ENCODE results near the gene MISP. TPM values are rescaled to one million over a fixed set of nuclear protein-coding genes. Genes with fewer than 3 reads are reported as not detected.

The MISP gene
- total RNA-seq, 1 experiment from 2014 or later, result 5.8 TPM

DNA sequence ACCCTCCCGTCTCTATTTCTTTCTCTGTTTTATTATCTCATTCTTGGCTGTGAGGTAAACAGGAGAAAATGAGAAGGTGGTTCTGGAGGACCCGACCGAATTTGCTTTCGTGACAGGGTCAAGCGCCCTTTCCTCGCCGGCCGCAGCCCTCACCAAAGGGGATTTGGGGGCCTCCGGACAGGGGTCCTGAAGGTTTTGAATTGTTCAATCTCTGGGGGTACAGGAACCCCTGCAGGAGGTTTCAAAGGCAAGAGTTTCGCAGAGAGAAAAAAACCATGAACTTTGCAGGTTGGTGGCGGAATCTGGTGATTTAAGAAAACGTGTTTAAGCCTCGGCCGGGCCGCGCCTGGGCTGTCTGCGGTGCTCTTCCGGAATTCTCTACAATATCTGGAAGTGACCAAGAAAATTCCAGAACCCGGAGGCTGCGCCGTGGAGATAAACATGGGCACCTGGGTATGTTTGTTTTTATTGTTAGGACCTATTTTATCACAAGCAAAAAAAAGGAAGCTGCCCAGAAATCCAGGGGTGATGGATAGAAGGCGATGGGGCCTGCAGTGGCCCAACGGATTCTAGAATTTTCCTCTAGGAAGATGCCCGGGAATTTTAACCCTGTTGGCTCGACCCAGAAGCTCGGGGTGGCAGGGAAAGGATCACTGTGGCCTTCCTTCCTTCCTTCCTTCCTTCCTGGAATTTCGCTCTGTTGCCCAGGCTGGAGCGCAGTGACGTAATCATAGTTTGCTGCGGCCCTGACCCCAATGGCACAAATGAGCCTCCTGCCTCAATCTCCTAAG is 32.2 kb downstream of the MISP start:
- CTCF ChIA-PET, result no interaction called here
- intact Hi-C loops (cut with micrococcal nuclease; ENCODE audit: unreplicated experiment) (no loop called here), in situ Hi-C loops (cut with HindIII; ENCODE audit: low pct_unique_long_range_greater_than_20kb, low sequenced_read_pairs) (no loop called here)
- TSS peak; percentile 93 for BruUV-seq (replicated peaks)
- ATAC-seq (peak; percentile 24; the same call in 1 of the 2 replicates), DNase-seq (ENCODE audit: low read depth, low spot score) (no peak)
- H3K9me3 ChIP-seq (ENCODE audit: control insufficient read depth, insufficient read depth, low read depth, low read length), result no peaks in the 10 kb centered on the region
- TF ChIP-seq SIN3A (IDR thresholded peaks at IDR 0.05; ENCODE audit: borderline replicate concordance, insufficient read depth, low read depth, low read length), result no peak
- peak; percentile 27; the same call in 1 of the 2 replicates for TF ChIP-seq POLR2AphosphoS5 (IDR thresholded peaks at IDR 0.05; ENCODE audit: low read depth, low read length)
- no peak; the same call in 1 of the 2 replicates for TF ChIP-seq TCF7L2 (IDR thresholded peaks at IDR 0.05; ENCODE audit: low read depth, low read length)
- TF ChIP-seq, protein P1, sequence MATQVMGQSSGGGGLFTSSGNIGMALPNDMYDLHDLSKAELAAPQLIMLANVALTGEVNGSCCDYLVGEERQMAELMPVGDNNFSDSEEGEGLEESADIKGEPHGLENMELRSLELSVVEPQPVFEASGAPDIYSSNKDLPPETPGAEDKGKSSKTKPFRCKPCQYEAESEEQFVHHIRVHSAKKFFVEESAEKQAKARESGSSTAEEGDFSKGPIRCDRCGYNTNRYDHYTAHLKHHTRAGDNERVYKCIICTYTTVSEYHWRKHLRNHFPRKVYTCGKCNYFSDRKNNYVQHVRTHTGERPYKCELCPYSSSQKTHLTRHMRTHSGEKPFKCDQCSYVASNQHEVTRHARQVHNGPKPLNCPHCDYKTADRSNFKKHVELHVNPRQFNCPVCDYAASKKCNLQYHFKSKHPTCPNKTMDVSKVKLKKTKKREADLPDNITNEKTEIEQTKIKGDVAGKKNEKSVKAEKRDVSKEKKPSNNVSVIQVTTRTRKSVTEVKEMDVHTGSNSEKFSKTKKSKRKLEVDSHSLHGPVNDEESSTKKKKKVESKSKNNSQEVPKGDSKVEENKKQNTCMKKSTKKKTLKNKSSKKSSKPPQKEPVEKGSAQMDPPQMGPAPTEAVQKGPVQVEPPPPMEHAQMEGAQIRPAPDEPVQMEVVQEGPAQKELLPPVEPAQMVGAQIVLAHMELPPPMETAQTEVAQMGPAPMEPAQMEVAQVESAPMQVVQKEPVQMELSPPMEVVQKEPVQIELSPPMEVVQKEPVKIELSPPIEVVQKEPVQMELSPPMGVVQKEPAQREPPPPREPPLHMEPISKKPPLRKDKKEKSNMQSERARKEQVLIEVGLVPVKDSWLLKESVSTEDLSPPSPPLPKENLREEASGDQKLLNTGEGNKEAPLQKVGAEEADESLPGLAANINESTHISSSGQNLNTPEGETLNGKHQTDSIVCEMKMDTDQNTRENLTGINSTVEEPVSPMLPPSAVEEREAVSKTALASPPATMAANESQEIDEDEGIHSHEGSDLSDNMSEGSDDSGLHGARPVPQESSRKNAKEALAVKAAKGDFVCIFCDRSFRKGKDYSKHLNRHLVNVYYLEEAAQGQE (IDR thresholded peaks at IDR 0.05; ENCODE audit: insufficient read depth in 1 of 2, low read depth in 2 of 2, low read length in 1 of 2), result no peak
- no peaks in the 10 kb centered on the region for H3K27me3 ChIP-seq (ENCODE audit: control insufficient read depth, insufficient read depth, low read length)
- peak overlapping the region; percentile 89 for H3K27ac ChIP-seq (ENCODE audit: low read length)
- no peaks in the 10 kb centered on the region for H3K36me3 ChIP-seq (ENCODE audit: control insufficient read depth, insufficient read depth, low read length)
- H3K4me3 ChIP-seq (ENCODE audit: low read depth in 2 of 2, low read length in 2 of 2), result peak overlapping the region; percentile 38 to 63
- POLR2A ChIA-PET, result interaction anchor here (0.6 kb wide), 1 partner anchor 12 kb away, joined by 3 read pairs; no protein-coding TSS in a partner anchor
- H3K4me1 ChIP-seq (ENCODE audit: control insufficient read depth, insufficient read depth, low read length), result peaks cover 17% of the 10 kb centered on the region

DNA sequence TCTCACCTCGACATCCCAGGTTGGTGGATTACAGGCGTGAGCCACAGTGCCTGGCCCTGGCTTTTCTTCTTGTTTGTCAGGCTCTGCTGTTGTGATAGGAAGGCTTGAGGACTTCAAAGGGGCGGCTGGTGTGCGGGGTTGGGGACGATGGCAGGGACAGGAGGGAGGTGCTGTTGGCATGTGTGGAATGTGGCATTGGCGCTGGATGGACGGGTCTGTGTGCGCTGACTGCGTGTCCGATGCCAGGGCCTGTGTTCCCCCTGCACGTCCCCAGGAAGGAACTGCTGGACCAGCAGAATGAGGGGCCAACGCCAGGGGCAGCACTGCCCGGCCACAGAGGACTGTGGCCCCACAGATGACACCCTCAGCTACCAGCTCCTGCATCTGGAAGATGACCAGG is 33.6 kb downstream of the MISP start:
- CTCF ChIA-PET, result interaction anchor here (0.6 kb wide), 2 partner anchors 31 to 94 kb away, joined by 3 to 7 read pairs; no protein-coding TSS in a partner anchor

DNA sequence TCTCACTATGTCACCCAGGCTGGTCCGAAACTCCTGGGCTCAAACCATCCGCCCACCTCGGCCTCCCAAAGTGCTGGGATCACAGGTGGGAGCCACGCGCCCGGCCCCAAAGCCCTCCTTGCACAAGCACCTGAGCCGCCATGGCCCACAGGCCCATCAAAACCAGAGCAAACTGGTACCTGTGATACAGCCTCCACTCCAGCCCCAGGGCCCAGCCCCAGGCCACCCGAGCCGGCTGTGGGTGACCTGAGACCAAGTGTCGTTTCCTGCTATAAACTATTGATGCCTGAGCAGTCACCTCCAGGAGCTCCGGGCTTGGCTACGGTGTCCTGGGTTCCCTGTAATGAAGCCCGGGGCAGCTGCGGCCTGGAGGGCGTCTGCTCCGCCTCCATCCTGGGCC is 36.6 kb downstream of the MISP start:
- no peak for ATAC-seq
- Histone ChIP-seq H3K4me3 (ENCODE audit: low read depth in 2 of 2, low read length in 2 of 2) (no peak overlapping the region), H3K27ac (ENCODE audit: low read length) (peak overlapping the region; percentile 18; the same call in 1 of the 2 replicates), H3K36me3 (ENCODE audit: control insufficient read depth, insufficient read depth, low read length) (no peaks in the 10 kb centered on the region), H3K9me3 (ENCODE audit: control insufficient read depth, insufficient read depth, low read depth, low read length) (no peaks in the 10 kb centered on the region), H3K27me3 (ENCODE audit: control insufficient read depth, insufficient read depth, low read length) (no peaks in the 10 kb centered on the region), H3K4me1 (ENCODE audit: control insufficient read depth, insufficient read depth, low read length) (peaks cover 23% of the 10 kb centered on the region)
- intact Hi-C loops (cut with micrococcal nuclease; ENCODE audit: unreplicated experiment), result no loop called here
- POLR2A ChIA-PET, result no interaction called here
- BruUV-seq (replicated peaks), result no TSS peak
- TF ChIP-seq, protein P2, sequence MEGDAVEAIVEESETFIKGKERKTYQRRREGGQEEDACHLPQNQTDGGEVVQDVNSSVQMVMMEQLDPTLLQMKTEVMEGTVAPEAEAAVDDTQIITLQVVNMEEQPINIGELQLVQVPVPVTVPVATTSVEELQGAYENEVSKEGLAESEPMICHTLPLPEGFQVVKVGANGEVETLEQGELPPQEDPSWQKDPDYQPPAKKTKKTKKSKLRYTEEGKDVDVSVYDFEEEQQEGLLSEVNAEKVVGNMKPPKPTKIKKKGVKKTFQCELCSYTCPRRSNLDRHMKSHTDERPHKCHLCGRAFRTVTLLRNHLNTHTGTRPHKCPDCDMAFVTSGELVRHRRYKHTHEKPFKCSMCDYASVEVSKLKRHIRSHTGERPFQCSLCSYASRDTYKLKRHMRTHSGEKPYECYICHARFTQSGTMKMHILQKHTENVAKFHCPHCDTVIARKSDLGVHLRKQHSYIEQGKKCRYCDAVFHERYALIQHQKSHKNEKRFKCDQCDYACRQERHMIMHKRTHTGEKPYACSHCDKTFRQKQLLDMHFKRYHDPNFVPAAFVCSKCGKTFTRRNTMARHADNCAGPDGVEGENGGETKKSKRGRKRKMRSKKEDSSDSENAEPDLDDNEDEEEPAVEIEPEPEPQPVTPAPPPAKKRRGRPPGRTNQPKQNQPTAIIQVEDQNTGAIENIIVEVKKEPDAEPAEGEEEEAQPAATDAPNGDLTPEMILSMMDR (IDR thresholded peaks at IDR 0.05), result no peak
- TF ChIP-seq, protein P1 (IDR thresholded peaks at IDR 0.05; ENCODE audit: insufficient read depth in 1 of 2, low read depth in 2 of 2, low read length in 1 of 2), result no peak
- TF ChIP-seq TCF7L2 (IDR thresholded peaks at IDR 0.05; ENCODE audit: low read depth, low read length), result no peak
- no peak for TF ChIP-seq POLR2AphosphoS5 (IDR thresholded peaks at IDR 0.05; ENCODE audit: low read depth, low read length)
- TF ChIP-seq SIN3A (IDR thresholded peaks at IDR 0.05; ENCODE audit: borderline replicate concordance, insufficient read depth, low read depth, low read length), result no peak
- no peak for DNase-seq (ENCODE audit: low read depth, low spot score)
- CTCF ChIA-PET, result interaction anchor here (0.5 kb wide), 1 partner anchor 61 kb away, joined by 3 read pairs; no protein-coding TSS in a partner anchor
- in situ Hi-C loops (cut with HindIII; ENCODE audit: low pct_unique_long_range_greater_than_20kb, low sequenced_read_pairs), result no loop called here

More for the DNA sequence above, 33.6 kb downstream of the MISP start:
- intact Hi-C loops (cut with micrococcal nuclease; ENCODE audit: unreplicated experiment), result no loop called here
- Histone ChIP-seq H3K36me3 (ENCODE audit: control insufficient read depth, insufficient read depth, low read length) (no peaks in the 10 kb centered on the region), H3K4me1 (ENCODE audit: control insufficient read depth, insufficient read depth, low read length) (peaks cover 21% of the 10 kb centered on the region), H3K4me3 (ENCODE audit: low read depth in 2 of 2, low read length in 2 of 2) (peak overlapping the region; percentile 38 to 63), H3K27ac (ENCODE audit: low read length) (peak overlapping the region; percentile 89), H3K27me3 (ENCODE audit: control insufficient read depth, insufficient read depth, low read length) (no peaks in the 10 kb centered on the region), H3K9me3 (ENCODE audit: control insufficient read depth, insufficient read depth, low read depth, low read length) (no peaks in the 10 kb centered on the region)
- peak; percentile 28; the same call in 1 of the 2 replicates for ATAC-seq
- no peak for DNase-seq (ENCODE audit: low read depth, low spot score)
- POLR2A ChIA-PET, result no interaction called here
- TF ChIP-seq TCF7L2 (IDR thresholded peaks at IDR 0.05; ENCODE audit: low read depth, low read length), result peak; percentile 93
- no peak for TF ChIP-seq SIN3A (IDR thresholded peaks at IDR 0.05; ENCODE audit: borderline replicate concordance, insufficient read depth, low read depth, low read length)
- BruUV-seq (replicated peaks), result no TSS peak
- in situ Hi-C loops (cut with HindIII; ENCODE audit: low pct_unique_long_range_greater_than_20kb, low sequenced_read_pairs), result no loop called here

All from Panc1 (cell line).